ENCODE data around the gene SLC9C1.

Gene SLC9C1

GRCh38 chr3:112126511-112126911, 167.5 kb downstream of the SLC9C1 start:
- TF ChIP-seq TEAD4 (IDR thresholded peaks at IDR 0.05): no peak
- TF ChIP-seq EP300 (IDR thresholded peaks at IDR 0.05; ENCODE audit: borderline replicate concordance): no peak
- TF ChIP-seq TAF1 (IDR thresholded peaks at IDR 0.05; ENCODE audit: low read depth): no peak
- TF ChIP-seq, protein P1, sequence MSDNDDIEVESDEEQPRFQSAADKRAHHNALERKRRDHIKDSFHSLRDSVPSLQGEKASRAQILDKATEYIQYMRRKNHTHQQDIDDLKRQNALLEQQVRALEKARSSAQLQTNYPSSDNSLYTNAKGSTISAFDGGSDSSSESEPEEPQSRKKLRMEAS (IDR thresholded peaks at IDR 0.05): no peak
- no peak for TF ChIP-seq YY1 (IDR thresholded peaks at IDR 0.05; ENCODE audit: low read depth)

GRCh38 chr3:112124907-112125607, 169.0 kb downstream of the SLC9C1 start:
- TF ChIP-seq CEBPB (IDR thresholded peaks at IDR 0.05): no peak
- TF ChIP-seq TAF1 (IDR thresholded peaks at IDR 0.05; ENCODE audit: low read depth): no peak
- TF ChIP-seq REST (IDR thresholded peaks at IDR 0.05; ENCODE audit: low read depth): no peak
- TF ChIP-seq EP300 (IDR thresholded peaks at IDR 0.05; ENCODE audit: borderline replicate concordance): no peak
- no peak for TF ChIP-seq USF1 (IDR thresholded peaks at IDR 0.05)
- no peak for TF ChIP-seq TCF12 (IDR thresholded peaks at IDR 0.05; ENCODE audit: low read depth)

DNA sequence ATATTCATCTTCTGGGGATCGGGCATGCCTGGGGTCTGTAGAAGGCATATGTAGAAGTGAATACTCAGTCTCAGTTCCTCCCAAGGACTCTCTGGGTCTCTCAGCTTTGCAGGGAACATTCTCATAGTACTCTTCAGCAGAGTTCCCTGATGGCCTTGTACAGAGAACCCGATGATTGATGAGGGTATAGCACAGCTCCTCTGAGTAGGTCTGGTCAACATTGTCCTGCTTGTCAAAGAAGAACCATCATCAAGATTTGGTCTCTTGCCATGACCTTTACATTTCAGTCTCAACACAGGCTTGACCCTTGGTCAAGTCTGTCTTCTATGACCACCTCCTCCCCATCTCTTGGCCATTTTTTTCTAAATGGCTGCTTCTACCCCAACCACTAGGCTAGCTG, 170.5 kb downstream of the SLC9C1 start:
- no peak for TF ChIP-seq FOXM1 (IDR thresholded peaks at IDR 0.05; ENCODE audit: borderline replicate concordance, low read depth)
- TF ChIP-seq NFIC (IDR thresholded peaks at IDR 0.05): no peak
- no peak for TF ChIP-seq EGR1 (IDR thresholded peaks at IDR 0.05)
- no peak for TF ChIP-seq TCF12 (IDR thresholded peaks at IDR 0.05; ENCODE audit: low read depth)
- no peak for TF ChIP-seq USF1 (IDR thresholded peaks at IDR 0.05)
- TF ChIP-seq REST (IDR thresholded peaks at IDR 0.05; ENCODE audit: low read depth): no peak
- no peak for TF ChIP-seq CREB1 (IDR thresholded peaks at IDR 0.05; ENCODE audit: low read depth)
- no peak for TF ChIP-seq TAF1 (IDR thresholded peaks at IDR 0.05; ENCODE audit: low read depth)
- TF ChIP-seq YY1 (IDR thresholded peaks at IDR 0.05; ENCODE audit: low read depth): no peak
- TF ChIP-seq EP300 (IDR thresholded peaks at IDR 0.05; ENCODE audit: borderline replicate concordance): no peak
- no peak for TF ChIP-seq CEBPB (IDR thresholded peaks at IDR 0.05)
- TF ChIP-seq RAD21 (IDR thresholded peaks at IDR 0.05; ENCODE audit: low read depth): no peak
- TF ChIP-seq, protein P1 (IDR thresholded peaks at IDR 0.05): no peak
- TF ChIP-seq ZBTB7A (IDR thresholded peaks at IDR 0.05; ENCODE audit: low read depth): no peak
- TF ChIP-seq TEAD4 (IDR thresholded peaks at IDR 0.05): no peak

DNA sequence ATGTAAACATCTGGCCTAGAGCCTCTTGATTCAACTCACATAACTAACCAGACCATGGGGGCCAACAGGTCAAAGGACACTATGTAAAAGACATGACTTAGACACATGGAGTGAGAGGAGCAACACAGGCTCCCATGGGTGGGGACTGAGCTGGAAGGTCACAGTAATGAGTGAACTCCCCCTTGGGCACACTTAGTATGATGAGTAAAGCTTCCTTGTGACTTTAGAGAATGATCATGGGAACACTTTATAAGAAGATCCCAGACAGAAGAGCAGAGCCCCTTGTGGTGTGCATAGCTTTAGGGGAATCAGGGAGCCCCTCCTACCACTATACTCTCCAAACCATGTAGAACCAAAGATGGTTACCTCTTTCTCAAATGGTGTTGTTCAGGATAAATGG, 171.1 kb downstream of the SLC9C1 start:
- TF ChIP-seq TEAD4 (IDR thresholded peaks at IDR 0.05) (no peak), ZBTB7A (IDR thresholded peaks at IDR 0.05; ENCODE audit: low read depth) (no peak), USF1 (IDR thresholded peaks at IDR 0.05) (no peak), REST (IDR thresholded peaks at IDR 0.05; ENCODE audit: low read depth) (no peak), EP300 (IDR thresholded peaks at IDR 0.05; ENCODE audit: borderline replicate concordance) (no peak), CEBPB (IDR thresholded peaks at IDR 0.05) (no peak), TCF12 (IDR thresholded peaks at IDR 0.05; ENCODE audit: low read depth) (no peak), RAD21 (IDR thresholded peaks at IDR 0.05; ENCODE audit: low read depth) (no peak), EGR1 (IDR thresholded peaks at IDR 0.05) (no peak), NFIC (IDR thresholded peaks at IDR 0.05) (no peak), FOXM1 (IDR thresholded peaks at IDR 0.05; ENCODE audit: borderline replicate concordance, low read depth) (no peak), TAF1 (IDR thresholded peaks at IDR 0.05; ENCODE audit: low read depth) (no peak), YY1 (IDR thresholded peaks at IDR 0.05; ENCODE audit: low read depth) (no peak), CREB1 (IDR thresholded peaks at IDR 0.05; ENCODE audit: low read depth) (no peak)
- TF ChIP-seq, protein P1 (IDR thresholded peaks at IDR 0.05): no peak

Data from Ishikawa (cell line).